ENCODE results near the gene MRPL45. TPM values are rescaled to one million over a fixed set of nuclear protein-coding genes. Genes with fewer than 3 reads are reported as not detected.

Gene MRPL45
- total and polyA plus RNA-seq, 4 donors, result 14.4 to 38.9 (median 27.2) TPM

DNA sequence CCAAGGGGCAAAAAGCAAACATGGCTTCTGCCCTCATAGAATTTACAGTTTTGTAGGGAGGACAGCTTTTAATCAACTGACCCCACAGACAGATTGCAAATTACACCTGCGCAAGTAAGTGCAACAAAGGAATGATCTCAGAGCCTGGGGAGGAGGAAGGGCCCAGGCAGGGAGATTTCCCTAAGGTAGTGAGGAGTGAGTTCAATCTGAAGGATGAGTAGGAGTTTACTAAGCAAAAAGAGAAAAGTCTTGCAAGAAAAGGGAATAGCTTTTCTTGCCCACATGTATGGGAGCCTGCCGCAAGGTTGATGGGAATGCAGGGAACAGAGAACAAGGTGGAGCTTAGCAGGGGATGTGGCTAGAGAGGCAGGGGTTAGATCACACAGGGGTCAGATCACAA is 53.1 kb downstream of the MRPL45 start:
- peak in 1 of 2 donors; percentile 4 for DNase-seq
- WGBS, 2 donors, result 95 to 98% methylated on average over 2 of the region's 2 CpGs
- Histone ChIP-seq H3K27ac (ENCODE audit: low read depth in 1 of 2, low read length in 2 of 2) (peak overlapping the region in 1 of 2 donors; percentile 12), H3K27me3 (ENCODE audit: control insufficient read depth in 1 of 2, insufficient read depth in 2 of 2, low read length in 1 of 2) (no peaks in the 10 kb centered on the region), H3K4me3 (ENCODE audit: low read length in 2 of 2) (no peak overlapping the region), H3K36me3 (ENCODE audit: control insufficient read depth in 1 of 2, insufficient read depth in 2 of 2, low read length in 1 of 2) (no peaks in the 10 kb centered on the region), H3K4me1 (ENCODE audit: control insufficient read depth in 1 of 2, insufficient read depth in 2 of 2, low read length in 2 of 2) (peaks cover 2 to 3% of the 10 kb centered on the region in 2 donors), H3K9me3 (ENCODE audit: control insufficient read depth, low read length) (no peaks in the 10 kb centered on the region)
- intact Hi-C loops (cut with DNase I), result no loop called here
- no peak for ATAC-seq (ENCODE audit: low FRiP score)

DNA sequence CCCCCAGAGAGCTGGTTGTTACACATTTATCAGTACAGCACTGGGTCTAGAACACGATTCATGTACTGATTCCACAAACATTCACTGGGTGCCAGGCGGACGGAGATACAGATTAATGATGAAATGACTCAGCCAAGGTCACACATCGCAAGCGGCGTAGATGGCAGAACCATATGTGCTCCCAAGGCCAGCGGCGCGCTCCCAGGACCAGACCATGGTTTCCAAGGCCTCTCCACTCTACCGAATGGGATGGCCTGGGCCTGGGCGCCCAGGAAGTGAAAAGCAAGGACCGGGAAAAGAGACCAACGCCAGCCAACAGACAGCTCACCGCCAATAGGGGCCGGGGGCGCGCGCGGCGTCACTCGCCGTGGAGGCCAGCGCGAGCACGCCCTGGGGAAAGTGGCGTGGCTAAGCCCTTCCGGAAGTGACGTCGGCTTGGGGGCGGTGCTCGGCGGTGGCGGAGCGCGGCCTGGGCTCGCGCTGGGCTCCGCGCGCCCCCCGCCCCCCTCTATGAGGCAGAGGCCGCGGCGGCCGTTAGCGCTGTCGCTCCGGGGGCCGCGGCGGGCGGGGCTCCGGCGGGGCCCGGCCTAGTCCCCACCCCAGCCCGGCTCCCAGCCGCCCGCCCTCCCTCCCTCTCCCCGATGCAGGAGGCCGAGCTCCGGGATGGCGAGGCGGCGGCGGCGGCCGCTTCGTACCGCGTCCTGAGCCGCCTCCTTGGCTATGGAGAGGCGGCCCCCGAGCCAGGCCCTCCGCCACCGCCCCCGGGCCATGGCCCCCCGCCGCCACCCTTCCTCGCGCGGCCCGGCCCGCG is 54.6 kb downstream of the MRPL45 start, which contains the start of gene SOCS7:
Gene SOCS7 (plus strand): TSS at position 433 of the 811 bp plus-strand sequence. CDS start 209 bp downstream, at position 642.
- intact Hi-C loops (cut with DNase I), result no loop called here
- Histone ChIP-seq H3K36me3 (ENCODE audit: control insufficient read depth in 1 of 2, insufficient read depth in 2 of 2, low read length in 1 of 2) (no peaks in the 10 kb centered on the region), H3K4me1 (ENCODE audit: control insufficient read depth in 1 of 2, insufficient read depth in 2 of 2, low read length in 2 of 2) (peaks cover 2 to 3% of the 10 kb centered on the region in 2 donors), H3K27me3 (ENCODE audit: control insufficient read depth in 1 of 2, insufficient read depth in 2 of 2, low read length in 1 of 2) (no peaks in the 10 kb centered on the region), H3K27ac (ENCODE audit: low read depth in 1 of 2, low read length in 2 of 2) (peak within 1 kb of the TSS; percentile 58 to 62), H3K9me3 (ENCODE audit: control insufficient read depth, low read length) (no peaks in the 10 kb centered on the region), H3K4me3 (ENCODE audit: low read length in 2 of 2) (peak within 1 kb of the TSS; percentile 94 to 100)
- 4 to 15% methylated on average over 21 to 84 of the region's 84 CpGs for WGBS, 2 donors
- peak; percentile 96 to 99 for DNase-seq
- ATAC-seq (ENCODE audit: low FRiP score), result peak; percentile 96

DNA sequence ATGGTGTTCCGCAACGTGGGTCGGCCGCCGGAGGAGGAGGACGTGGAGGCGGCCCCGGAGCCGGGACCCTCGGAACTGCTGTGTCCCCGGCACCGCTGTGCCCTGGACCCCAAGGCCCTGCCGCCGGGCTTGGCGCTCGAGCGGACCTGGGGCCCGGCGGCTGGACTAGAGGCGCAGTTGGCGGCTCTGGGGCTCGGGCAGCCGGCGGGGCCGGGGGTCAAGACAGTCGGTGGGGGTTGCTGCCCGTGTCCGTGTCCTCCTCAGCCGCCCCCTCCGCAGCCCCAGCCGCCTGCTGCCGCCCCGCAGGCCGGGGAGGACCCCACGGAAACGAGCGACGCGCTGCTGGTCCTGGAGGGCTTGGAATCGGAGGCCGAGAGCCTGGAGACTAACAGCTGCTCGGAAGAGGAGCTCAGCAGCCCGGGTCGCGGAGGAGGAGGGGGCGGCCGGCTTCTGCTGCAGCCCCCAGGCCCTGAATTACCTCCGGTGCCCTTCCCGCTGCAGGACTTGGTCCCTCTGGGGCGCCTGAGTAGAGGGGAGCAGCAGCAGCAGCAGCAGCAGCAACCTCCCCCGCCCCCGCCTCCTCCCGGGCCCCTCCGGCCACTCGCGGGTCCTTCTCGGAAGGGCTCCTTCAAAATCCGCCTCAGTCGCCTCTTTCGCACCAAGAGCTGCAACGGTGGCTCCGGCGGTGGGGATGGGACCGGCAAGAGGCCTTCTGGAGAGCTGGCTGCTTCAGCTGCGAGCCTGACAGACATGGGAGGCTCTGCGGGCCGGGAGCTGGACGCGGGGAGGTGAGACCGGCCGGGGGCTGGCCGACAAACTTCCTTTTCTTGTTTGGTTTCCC is 55.5 kb downstream of the MRPL45 start:
- Histone ChIP-seq H3K27me3 (ENCODE audit: control insufficient read depth in 1 of 2, insufficient read depth in 2 of 2, low read length in 1 of 2) (no peaks in the 10 kb centered on the region), H3K9me3 (ENCODE audit: control insufficient read depth, low read length) (no peaks in the 10 kb centered on the region), H3K27ac (ENCODE audit: low read depth in 1 of 2, low read length in 2 of 2) (peak overlapping the region; percentile 41 to 58), H3K4me3 (ENCODE audit: low read length in 2 of 2) (peak overlapping the region; percentile 94 to 100), H3K36me3 (ENCODE audit: control insufficient read depth in 1 of 2, insufficient read depth in 2 of 2, low read length in 1 of 2) (no peaks in the 10 kb centered on the region), H3K4me1 (ENCODE audit: control insufficient read depth in 1 of 2, insufficient read depth in 2 of 2, low read length in 2 of 2) (peaks cover 3% of the 10 kb centered on the region in 2 donors)
- intact Hi-C loops (cut with DNase I), result no loop called here
- peak; percentile 40 for ATAC-seq (ENCODE audit: low FRiP score)
- WGBS, 2 donors, result 1% methylated on average over 52 to 72 of the region's 72 CpGs
- peak; percentile 58 to 78 for DNase-seq

DNA sequence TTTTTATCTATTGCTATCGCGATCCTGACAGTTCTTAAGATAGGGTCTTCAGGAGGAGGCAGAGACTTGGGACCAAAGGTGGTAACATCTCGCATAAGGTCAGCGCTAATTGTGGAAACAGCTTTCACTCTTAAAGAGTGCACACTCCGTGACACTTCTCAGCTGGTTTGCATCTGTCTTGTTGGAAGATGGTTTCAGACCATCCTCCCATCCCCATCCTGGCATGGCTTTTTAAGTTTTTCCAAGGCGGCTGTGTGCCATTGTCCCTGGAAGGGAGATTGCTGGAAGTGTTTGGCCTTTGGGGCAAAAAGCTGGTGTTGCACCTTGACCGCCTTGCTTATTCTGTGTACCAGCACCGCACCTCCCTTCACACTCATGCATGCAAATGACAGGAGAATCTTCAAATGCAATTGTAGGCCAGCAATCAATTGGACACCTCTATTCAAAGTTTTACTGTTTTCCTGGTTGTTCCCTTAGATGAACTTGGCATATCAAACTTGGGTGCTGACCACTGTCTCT is 56.2 kb downstream of the MRPL45 start:
- 5 to 7% methylated on average over 8 of the region's 8 CpGs for WGBS, 2 donors
- Histone ChIP-seq H3K9me3 (ENCODE audit: control insufficient read depth, low read length) (no peaks in the 10 kb centered on the region), H3K36me3 (ENCODE audit: control insufficient read depth in 1 of 2, insufficient read depth in 2 of 2, low read length in 1 of 2) (no peaks in the 10 kb centered on the region), H3K27me3 (ENCODE audit: control insufficient read depth in 1 of 2, insufficient read depth in 2 of 2, low read length in 1 of 2) (no peaks in the 10 kb centered on the region), H3K27ac (ENCODE audit: low read depth in 1 of 2, low read length in 2 of 2) (no peak overlapping the region), H3K4me1 (ENCODE audit: control insufficient read depth in 1 of 2, insufficient read depth in 2 of 2, low read length in 2 of 2) (peaks cover 3% of the 10 kb centered on the region in 2 donors), H3K4me3 (ENCODE audit: low read length in 2 of 2) (peak overlapping the region; percentile 94 to 100)
- intact Hi-C loops (cut with DNase I), result no loop called here
- peak in 1 of 2 donors; percentile 9 for DNase-seq
- ATAC-seq (ENCODE audit: low FRiP score), result no peak

DNA sequence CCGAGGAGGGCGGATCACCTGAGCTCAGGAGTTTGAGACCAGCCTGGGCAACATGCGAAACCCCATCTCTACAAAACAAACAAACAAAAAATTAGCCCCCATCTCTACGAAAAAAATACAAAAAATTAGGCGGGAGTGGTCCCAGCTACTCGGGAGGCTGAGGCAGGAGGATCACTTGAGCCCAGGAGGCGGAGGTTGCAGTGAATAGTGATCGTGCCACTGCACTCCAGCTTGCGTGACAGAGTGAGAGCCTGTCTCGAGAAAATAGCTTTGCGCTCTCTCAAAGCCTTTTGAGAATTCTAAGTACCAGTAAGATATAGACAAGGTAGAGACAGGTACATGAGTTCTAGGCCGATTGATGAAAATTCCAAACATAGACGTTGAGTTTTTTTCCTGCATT is 56.7 kb downstream of the MRPL45 start:
- no peak for ATAC-seq (ENCODE audit: low FRiP score)

DNA sequence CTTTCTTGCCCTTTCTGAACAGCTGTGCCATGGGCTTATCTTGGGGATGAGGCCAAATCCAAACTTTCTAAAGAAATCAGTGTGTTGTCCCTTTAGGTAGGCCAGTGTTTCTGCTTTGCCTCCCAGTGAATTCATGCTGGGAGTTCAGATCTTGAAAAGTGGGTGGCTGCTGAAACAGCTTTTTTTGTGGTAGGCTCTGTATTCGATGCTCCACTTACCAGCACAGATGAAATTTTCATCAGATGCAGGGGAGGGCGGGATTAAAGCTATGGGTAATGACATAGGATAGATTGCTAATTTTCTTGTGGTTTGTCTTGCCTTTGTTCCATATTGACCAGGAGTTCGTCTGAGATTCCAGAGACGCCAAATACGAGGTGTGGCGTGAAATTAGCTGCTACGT is 57.5 kb downstream of the MRPL45 start:
- Histone ChIP-seq H3K4me3 (ENCODE audit: low read length in 2 of 2) (no peak overlapping the region), H3K9me3 (ENCODE audit: control insufficient read depth, low read length) (no peaks in the 10 kb centered on the region), H3K27ac (ENCODE audit: low read depth in 1 of 2, low read length in 2 of 2) (no peak overlapping the region), H3K4me1 (ENCODE audit: control insufficient read depth in 1 of 2, insufficient read depth in 2 of 2, low read length in 2 of 2) (peaks cover 5 to 11% of the 10 kb centered on the region in 2 donors), H3K36me3 (ENCODE audit: control insufficient read depth in 1 of 2, insufficient read depth in 2 of 2, low read length in 1 of 2) (no peaks in the 10 kb centered on the region), H3K27me3 (ENCODE audit: control insufficient read depth in 1 of 2, insufficient read depth in 2 of 2, low read length in 1 of 2) (no peaks in the 10 kb centered on the region)
- intact Hi-C loops (cut with DNase I), result no loop called here
- ATAC-seq (ENCODE audit: low FRiP score) (no peak), DNase-seq (no peak)
- WGBS, 2 donors, result 50 to 62% methylated on average over 7 of the region's 7 CpGs

More for the DNA sequence above, 56.7 kb downstream of the MRPL45 start:
- no peaks in the 10 kb centered on the region for H3K9me3 ChIP-seq (ENCODE audit: control insufficient read depth, low read length)
- peak in 1 of 2 donors; percentile 4 for DNase-seq
- peaks cover 3 to 5% of the 10 kb centered on the region in 2 donors for H3K4me1 ChIP-seq (ENCODE audit: control insufficient read depth in 1 of 2, insufficient read depth in 2 of 2, low read length in 2 of 2)
- H3K27me3 ChIP-seq (ENCODE audit: control insufficient read depth in 1 of 2, insufficient read depth in 2 of 2, low read length in 1 of 2), result no peaks in the 10 kb centered on the region
- H3K36me3 ChIP-seq (ENCODE audit: control insufficient read depth in 1 of 2, insufficient read depth in 2 of 2, low read length in 1 of 2), result no peaks in the 10 kb centered on the region
- no peak overlapping the region for H3K27ac ChIP-seq (ENCODE audit: low read depth in 1 of 2, low read length in 2 of 2)
- H3K4me3 ChIP-seq (ENCODE audit: low read length in 2 of 2), result peak overlapping the region in 1 of 2 donors; percentile 94
- intact Hi-C loops (cut with DNase I), result no loop called here
- 56 to 60% methylated on average over 13 of the region's 13 CpGs for WGBS, 2 donors

DNA sequence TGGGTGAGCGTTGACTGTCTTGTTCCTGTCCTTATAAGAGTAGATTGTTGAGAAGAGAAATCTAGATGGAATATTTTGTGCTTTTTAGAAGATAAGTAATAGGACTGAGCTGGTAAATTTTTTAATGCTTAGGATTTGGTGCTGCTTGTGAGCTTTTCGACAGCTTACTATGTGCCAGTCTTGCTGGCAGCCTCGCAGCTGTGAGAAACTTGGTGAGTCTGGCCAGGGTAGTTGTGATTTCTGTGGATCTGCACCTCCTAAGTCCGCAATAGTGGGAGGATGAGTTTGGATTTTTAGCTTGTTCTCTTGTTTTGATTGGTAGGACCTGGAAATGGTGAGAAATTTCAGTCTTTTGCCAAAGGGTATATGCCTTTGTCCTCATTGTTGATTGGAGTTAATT is 58.3 kb downstream of the MRPL45 start:
- Histone ChIP-seq H3K27ac (ENCODE audit: low read depth in 1 of 2, low read length in 2 of 2) (no peak overlapping the region), H3K36me3 (ENCODE audit: control insufficient read depth in 1 of 2, insufficient read depth in 2 of 2, low read length in 1 of 2) (no peaks in the 10 kb centered on the region), H3K4me1 (ENCODE audit: control insufficient read depth in 1 of 2, insufficient read depth in 2 of 2, low read length in 2 of 2) (peaks cover 5 to 11% of the 10 kb centered on the region in 2 donors), H3K4me3 (ENCODE audit: low read length in 2 of 2) (no peak overlapping the region), H3K27me3 (ENCODE audit: control insufficient read depth in 1 of 2, insufficient read depth in 2 of 2, low read length in 1 of 2) (no peaks in the 10 kb centered on the region), H3K9me3 (ENCODE audit: control insufficient read depth, low read length) (no peaks in the 10 kb centered on the region)
- WGBS, 2 donors, result 10 to 16% methylated on average over 4 of the region's 4 CpGs
- DNase-seq (no peak), ATAC-seq (ENCODE audit: low FRiP score) (no peak)
- intact Hi-C loops (cut with DNase I), result no loop called here

DNA sequence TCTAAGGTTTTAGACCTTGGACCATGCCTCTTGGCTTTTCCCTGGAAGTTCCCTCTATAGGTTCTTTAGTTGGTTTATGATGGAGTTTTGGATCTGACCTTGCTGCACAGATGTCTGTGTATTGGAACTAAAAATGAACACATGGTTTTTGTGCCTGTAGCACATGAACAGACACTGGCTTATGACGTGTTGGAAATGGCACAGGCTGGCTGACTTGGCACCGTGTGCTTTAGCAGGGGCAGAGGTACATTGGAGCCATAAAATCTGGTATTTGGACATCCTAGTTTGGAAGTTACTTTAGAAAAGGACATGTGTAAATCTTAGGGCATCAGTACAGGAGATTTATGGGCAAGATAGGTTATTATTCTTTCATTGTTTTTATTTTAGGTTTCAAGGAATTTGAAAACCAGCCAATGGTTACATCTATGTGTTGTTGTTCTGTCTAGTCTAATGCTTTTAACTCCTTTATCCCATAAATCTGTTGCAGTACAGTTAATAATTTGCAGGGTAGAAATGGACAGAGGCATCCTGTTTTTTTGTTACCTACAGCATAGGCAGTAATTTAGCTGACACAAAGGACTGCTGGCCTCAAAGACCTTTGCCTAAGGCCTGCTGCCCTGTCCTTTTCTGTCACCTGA is 60.6 kb downstream of the MRPL45 start:
- Histone ChIP-seq H3K4me3 (ENCODE audit: low read length in 2 of 2) (no peak overlapping the region), H3K4me1 (ENCODE audit: control insufficient read depth in 1 of 2, insufficient read depth in 2 of 2, low read length in 2 of 2) (peaks cover 5 to 14% of the 10 kb centered on the region in 2 donors), H3K9me3 (ENCODE audit: control insufficient read depth, low read length) (no peaks in the 10 kb centered on the region), H3K36me3 (ENCODE audit: control insufficient read depth in 1 of 2, insufficient read depth in 2 of 2, low read length in 1 of 2) (no peaks in the 10 kb centered on the region), H3K27me3 (ENCODE audit: control insufficient read depth in 1 of 2, insufficient read depth in 2 of 2, low read length in 1 of 2) (no peaks in the 10 kb centered on the region), H3K27ac (ENCODE audit: low read depth in 1 of 2, low read length in 2 of 2) (peak overlapping the region in 1 of 2 donors; percentile 65)
- intact Hi-C loops (cut with DNase I), result no loop called here
- WGBS, 2 donors, result 5 to 6% methylated on average over 2 of the region's 2 CpGs
- ATAC-seq (ENCODE audit: low FRiP score), result no peak
- DNase-seq, result no peak
